Measurements from ENCODE around the gene TMEM182. TPM values are rescaled to one million over a fixed set of nuclear protein-coding genes. Genes with fewer than 3 reads are reported as not detected.

TMEM182 gene
- total RNA-seq, 1 donor from 2014 or later: 386 TPM

DNA sequence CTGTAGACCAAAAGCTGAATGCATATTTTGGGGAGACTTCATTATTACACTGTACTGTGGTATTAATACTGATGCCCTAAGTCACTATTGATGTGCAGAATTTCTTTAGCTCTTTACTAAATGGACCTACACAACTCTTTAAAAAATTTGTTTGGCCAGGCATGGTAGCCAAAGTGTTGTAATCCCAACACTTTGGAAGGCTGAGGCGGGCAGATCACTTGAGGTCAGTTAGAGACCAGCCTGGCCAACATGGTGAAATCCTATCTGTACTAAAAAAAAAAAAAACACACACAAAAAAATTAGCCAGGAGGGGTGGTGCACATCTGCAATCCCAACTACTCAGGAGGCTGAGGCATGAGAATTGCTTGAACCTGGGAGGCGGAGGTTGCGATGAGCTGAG, 6.4 kb downstream of the TMEM182 start:
- no peak for DNase-seq

DNA sequence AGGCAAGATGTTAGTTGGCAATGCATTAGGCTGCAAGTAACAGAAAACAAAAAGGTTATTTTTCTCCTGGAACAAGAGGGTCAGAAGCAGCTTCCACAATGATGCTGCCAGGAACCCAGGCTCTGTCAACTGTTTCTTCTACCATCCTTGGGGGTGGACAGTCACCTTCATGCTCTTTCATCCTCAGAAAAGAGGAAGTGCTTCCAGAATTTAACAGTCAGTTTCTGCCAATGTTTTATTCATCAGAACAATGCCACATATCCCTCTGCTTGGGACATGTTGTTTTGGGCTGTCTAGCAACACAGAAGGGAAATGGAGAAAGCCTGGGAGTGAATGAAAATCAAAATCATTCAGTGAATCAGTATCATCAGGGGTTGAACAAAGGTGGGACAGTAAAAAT, 7.1 kb downstream of the TMEM182 start:
- DNase-seq: no peak

DNA sequence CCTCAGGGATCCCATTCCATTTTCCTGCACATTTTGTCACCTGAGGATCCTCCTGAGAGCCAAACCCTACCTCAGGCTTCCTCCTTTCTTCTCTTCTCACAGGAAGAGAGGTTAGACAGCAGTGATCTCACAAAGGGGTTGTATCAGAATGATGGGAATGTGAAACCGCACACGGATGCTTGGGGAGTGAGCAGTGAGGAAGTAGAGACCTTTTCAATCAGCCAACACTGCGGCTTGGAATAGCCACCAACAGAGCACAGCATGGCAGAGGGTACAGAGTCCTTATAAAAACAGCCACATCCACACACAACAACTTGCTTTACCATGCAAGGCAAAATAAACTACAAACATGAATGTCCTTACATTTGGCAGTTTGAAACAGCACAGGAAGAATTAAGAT, 8.7 kb downstream of the TMEM182 start:
- peak; percentile 35 for DNase-seq

DNA sequence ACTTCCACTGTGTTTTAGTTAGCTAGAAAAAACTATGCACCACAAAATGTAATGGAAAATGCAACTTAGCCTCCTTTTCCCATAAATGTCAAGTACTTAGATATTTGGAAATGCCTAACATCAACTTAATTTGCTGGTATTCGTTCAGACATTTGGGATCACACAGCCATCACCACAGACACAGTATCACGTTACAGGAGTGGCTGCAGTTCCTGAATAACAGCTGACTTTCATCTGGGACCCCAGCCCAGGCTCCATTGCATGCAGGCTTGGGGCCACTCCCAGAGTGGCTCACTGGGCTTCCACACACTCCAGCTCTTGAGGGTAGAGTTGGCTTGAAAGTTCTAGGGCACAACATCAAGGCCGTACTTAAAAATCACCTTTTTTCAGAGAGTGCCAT, 9.3 kb downstream of the TMEM182 start:
- peak; percentile 79 for DNase-seq

DNA sequence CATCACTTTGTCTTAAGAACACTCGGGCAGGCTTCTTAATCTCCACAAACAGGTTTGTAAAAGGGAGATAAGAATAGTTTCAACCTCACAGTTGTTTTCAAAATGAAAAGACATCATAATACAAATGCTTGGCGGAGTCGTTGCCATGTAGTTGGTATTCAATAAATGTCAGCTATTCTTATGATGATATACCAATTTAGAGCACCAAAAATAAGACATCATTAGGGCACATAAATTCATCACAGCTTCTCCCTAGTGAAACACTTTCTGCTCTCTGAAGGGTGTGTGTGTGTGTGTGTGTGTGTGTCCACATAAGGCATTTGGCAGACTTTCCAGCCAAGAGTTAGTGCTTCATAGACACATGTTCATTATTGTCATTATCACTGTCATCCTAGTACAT, 10.8 kb downstream of the TMEM182 start:
- DNase-seq: peak; percentile 59

DNA sequence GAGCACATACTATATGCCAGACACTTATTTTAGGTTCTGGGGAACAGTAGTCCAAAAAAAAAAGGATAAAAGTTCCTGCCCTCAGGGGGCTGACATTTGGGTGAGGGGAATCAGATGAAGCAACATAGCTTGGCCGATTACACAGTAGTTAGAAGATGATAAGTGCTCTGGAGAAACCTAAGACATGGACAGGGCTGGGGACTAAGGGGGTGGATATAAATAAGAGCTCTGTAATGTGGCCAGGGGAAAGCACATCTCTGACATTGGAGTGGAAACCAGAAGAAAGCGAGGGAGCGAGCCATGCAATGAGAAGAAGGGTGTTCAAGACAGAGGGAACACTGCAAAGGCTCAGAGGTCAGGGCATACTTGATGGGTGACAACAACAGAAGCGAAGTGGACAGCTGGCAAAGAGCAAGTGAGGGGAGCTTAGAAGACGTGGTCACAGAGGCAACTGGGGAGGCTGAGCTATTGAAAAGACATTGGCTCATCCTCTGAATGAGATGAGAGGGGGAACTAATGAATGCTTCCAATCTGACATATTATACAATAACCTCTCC, 11.4 kb downstream of the TMEM182 start:
- DNase-seq: peak; percentile 75

DNA sequence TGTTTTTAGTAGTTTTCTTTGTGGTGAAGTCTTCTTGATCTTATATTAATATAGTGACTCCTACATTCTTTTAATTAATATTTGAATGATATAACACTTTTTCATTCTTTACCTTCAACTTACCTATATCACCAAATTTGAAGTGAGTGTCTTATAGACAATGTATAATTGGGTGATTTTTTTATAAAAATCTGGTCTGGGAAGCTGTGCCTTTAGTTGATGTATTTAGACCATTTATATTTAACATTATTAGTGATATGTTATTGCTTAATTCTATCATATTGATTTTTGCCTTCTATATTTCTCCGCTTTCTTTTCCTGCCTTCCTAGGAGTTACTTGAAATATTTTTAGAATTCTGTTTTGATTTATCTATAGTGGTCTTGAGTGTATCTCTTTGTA, 16.4 kb downstream of the TMEM182 start:
- no peak for DNase-seq

DNA sequence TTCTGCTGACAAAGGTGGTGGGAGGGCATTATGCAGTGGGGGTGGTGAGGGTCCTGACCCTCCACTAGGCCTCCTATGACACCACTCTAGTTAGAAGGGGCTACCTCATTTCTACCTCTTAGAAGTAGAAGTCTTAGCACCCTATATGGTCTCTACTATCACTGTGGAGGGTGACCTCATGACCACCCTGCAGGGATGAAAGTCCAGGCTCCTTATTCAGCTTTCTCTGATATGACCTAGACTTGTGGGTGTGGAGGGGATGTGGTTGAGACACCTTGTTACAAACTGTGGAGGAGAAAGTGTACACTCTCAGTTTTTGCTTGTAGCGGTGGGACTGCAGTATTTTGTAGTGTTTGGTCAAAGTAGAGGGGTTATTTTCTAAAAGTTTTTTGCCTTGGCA, 18.6 kb downstream of the TMEM182 start:
- no peak for DNase-seq

DNA sequence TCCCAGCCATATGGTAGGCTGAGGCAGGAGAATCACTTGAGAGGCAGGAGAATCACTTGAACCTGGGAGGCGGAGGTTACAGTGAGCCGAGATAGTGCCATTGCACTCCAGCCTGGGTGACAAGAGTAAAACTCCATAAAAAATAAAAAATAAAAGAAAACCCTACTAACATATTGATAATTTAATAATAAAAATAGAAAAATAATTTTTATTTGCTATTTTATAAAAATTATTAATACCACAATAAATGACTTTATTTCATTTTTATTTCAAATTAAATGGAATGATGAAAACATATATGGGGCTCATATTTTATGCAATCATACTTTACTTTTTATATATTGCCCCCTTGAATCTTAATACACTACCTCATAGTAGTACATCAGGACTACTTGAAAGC, 20.4 kb downstream of the TMEM182 start:
- no peak for DNase-seq

DNA sequence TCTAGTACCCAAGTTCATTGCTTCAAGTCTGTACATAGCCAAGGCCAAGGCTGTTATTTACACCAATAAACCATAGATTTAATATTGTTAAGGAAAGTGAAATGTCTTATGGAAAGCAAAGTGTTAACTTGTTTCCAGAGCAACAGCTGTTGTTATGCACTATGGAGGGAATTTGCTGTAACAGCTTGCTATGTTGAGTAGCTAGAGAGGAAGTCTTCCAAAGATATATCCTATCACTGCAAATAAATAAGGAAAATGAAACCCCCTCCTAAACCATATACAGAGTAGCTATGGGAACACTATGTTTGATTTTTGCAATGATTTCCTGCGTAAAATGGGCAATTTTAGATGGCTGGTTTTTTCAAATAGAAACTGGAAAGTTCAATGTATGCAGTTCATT, 21.1 kb downstream of the TMEM182 start:
- peak; percentile 67 for DNase-seq

DNA sequence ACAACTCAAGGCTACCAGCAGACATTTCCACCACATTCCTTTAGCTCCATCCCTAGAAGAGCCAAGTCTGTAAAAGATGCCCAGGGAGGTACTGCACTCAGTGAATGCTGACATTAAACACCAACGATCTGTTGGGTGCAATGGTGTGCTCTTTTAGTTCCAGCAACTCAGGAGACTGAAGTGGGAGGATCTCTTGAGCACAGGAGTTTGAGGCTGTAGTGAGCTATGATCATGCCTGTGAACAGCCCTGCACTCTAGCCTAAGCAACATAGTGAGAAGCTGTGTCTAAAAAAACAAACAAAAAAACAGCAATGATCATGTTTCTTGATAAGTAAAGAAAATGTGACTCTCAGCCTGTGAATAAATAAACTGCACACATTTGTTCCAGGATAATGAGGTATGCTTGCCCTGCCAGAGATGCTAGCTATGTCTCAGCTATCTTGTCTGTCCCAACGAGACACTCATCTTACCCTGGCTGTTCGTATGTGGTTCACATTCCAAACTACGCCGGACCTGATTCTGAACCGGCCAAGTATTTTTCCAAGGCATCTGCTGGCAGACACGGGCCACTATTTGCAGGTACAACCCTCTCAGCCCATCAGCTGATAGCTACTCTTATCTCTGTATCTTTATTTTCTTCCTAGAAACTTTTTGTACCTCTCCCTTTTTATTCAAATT, 21.8 kb downstream of the TMEM182 start:
- peak; percentile 31 for DNase-seq

DNA sequence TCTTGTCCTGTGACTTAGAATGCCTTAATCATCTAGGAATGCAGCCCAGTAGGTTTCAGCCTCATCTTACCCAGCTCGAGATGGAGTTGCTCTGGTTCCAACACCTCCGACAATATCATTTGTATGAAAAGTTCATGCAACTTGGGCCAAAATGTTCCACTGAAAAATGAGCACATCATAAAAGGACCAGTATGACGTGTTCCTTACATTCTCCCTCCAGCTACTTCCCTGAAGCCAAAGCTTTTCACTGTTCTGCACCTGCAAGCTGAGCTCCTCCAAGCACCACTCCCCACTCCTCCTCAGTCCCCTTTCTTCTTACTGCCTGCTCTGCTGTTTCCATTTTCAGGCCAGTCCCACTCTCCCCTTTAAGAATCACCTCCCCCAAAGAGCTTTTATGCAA, 23.1 kb downstream of the TMEM182 start:
- no peak for DNase-seq

DNA sequence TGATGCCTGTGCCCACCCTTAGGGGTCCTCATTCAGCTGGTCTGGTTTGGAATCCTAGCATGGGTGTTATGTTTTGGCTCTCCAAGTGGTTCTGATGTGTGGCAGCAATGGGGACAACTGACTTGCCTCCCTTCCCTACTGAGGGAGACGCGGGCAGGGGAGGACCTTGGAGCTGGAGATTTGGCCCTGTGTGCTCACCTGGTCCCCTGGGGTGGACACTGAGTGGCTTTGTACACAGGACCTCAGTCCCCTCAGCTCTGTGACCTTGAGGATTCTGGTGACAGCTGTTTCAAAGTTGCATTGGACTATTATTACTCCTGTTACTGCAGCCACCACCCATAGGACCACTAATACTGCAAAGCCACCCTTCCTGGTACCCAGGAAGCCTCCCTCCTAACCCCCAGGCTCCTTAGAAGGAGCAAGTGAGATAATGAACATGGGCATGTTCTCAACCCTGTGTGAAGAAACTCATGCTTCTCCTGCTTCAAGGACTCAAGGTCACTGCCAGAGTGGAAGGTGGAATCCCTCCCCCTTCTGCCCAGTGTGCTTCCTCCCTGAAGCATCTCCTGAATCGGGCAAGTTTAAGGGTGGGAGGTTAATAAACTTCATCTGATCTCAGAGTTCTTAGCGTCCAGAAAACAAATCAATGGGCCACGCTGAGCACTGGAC, 26.5 kb downstream of the TMEM182 start:
- DNase-seq: no peak

DNA sequence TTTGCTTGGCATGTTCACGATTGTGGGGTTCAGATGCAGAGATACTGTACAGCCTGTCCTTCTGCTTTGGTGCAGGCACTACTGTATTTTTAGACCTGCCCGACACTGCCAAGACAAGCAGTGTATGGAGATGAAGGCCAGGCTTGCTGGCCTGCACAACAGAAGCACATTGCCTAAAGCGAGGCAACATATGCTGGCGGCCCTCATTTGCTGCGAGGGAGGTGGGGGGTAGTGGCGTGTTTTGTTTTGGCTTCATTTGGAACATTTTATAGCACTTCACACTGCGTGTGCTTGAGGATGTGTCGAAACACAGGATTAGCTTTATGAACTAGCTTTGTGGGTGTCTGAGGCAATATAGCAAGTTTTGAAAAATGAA, 27.0 kb downstream of the TMEM182 start:
- peak; percentile 58 for DNase-seq

DNA sequence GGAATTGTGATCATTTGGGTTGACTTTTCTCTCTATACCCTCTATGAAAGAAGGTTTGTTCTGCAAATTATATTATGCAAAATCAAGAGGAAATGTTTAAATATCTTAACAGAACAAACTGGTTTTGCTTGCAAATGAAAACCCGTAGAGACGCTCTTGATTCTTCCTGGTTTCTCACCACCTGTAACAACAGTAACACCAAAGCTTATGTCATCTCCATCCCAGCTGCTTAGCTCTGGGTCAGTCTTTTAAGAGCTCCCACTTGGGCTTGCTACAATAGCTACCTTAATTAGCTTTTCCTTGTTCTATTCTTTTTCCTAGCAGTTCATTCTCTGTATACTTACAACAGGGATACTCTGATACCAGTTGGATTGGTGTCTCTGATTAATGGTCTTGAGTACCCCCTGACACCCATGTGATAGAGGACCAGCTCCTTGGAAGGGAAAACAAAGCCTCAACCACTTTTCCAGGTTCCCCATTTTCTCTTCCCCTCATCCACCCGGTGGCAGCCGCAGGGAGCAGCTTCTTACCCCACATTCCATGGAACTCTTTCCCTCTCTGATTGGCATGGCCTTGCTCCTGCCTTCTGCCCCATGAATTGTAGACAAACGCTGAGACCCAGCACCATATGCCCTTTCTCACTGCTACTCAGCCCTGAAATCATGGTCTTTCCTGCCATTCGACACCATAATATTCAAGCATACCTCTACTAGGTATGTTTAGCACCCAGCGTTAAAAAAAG, 27.7 kb downstream of the TMEM182 start:
- DNase-seq: peak; percentile 46

DNA sequence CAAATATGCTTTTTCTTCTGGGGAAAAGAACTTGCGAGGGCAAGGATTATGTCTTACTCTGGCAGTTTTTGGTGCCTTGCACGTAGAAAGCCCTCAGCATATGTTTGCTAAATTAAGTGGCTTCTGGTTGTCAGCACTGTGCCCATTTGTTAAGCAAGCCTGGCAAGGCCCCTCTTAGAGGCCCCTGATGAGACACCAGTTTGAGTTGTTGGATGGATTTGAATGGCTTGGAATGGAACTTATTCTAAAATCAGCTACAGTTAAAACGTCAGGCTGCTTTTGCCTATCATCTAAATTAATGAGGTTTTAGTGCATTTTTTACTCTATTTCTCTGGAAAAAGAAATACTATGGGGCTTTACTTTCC, 28.2 kb downstream of the TMEM182 start:
- DNase-seq: no peak

DNA sequence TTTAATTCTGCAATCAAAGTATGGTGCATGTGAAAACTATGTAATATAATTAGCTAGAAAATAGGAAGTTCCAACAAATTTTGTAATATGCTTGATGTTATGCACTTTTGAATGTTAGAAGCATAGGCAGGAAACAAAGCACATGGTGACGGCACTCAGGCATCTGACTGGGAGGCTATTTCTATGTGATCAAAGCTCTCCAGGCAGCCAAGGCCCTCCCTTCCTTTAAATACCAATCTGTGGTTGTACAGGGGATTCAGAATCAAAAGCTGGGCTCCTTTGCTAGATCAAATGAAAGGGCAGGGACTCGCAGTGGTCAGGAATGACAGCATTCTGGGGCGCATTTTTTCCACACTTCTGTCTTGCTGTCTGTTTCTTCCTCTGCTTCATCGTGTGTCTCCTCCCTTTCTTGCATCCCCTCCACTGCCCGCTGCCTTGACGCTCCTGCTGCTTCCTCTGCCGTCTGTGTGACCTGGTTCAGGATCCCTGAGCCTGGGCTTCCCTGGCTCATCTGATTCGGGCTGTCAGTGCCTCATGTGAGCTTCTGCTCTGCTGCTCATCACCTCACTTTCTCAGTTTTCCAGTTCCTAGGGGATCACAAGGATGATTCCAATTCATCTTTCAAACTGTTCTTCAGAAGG, 30.9 kb downstream of the TMEM182 start:
- DNase-seq: no peak

DNA sequence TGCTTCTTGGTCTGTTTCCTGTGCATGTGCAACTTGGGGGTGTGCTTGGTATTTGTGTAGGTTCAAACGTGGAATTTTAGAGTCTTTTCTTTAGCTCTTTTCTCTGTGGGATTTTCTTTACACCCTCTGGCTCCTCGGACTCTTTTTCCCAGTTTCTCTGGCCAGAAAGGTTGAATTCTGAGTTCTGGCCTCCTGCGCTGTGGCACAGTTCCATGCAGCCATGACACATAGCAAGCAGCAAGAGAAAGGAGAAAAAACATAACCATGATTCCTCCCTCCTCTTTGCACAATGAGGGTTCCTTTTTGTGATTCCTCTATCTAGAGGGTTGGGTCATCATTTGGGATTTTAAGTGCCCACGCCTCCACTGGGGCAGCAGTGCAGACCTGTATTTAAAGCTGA, 33.8 kb downstream of the TMEM182 start:
- no peak for DNase-seq

DNA sequence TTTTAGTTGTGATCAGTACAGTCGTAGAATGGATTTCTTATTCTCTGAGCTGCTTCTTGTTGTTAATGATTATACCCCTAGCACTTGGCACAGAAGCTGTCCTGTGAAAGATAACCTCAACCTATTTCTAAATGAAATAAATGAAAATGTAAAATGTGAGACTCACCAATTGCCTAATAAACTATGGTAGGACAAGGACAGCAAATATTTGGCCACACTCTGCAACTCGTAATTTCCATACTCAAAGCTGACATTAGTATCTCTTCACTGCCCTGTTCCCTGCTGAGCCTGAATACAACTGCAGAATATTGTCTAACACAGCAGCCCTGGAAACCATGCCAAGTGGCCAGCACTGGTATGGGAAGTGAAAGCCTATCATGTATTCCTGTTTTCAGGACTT, 34.5 kb downstream of the TMEM182 start:
- DNase-seq: no peak

DNA sequence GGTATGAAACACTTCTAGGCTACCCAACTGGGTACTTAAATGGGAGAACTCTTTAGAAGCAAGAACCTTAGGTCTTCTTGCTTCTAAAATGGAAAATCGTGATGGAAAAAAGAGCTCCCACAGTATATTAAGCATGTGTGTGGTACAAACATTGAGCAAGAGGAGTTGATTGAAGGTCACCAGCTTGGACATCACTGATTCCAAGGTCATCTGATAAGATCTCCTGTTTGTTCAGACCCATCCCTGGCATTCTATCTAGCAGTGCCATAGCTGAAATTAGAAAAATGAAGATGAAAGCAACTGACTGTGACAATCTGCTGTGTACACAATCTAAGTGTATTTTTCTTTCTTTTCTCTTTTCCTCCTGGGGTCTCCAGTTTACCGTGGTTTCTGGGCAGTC, 35.7 kb downstream of the TMEM182 start:
- DNase-seq: no peak

DNA sequence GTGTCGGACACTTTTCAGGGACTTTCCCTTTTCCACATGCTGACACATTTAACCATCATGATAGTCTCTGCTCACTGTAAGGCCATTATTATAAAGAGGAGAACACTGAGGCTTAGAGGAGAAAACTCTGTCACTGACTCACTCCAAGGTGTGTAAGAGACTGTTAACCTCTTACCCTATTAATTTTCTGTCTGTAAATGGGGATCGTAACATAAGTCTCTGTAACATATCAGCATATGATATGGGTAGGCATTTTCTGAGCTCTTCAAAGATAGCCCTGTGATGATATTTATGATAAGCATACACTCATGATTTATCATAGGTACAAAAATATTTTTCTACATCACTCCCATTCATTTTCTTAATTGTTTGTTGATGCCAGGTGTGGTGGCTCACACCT, 36.4 kb downstream of the TMEM182 start:
- DNase-seq: no peak

DNA sequence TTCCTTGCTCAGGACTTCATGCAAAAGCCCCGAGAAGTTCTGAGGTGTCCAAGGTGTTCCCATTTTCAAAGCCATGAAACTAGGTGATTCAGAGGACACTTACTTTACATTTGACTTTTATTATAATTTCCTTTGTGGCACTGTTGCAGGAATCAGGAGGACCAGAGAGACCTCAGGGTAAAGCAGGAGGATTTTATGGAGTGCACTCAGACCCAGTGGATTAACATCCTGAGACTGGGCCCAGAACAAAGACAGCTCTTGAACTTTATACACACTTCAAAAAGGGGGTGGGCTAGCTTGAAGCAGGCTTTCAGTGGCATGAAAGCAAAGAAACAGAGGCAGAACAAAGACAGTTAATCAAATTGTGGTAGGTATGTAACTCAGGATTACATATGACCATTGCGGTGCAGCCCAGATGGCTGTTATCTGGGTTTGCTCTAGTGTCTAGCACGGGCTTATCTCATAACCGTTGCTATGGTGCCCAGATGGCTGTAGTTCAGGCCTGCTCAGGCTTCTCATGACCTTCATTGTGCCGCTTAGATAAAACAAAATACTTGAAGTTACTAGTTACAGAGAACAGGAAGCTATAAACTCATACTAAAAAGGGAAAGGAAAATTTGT, 39.4 kb downstream of the TMEM182 start:
- DNase-seq: no peak
